Esophagus muscularis mucosa (tissue), 3 donors: ENCODE results near the gene PCP2.

Source experiments
- POLR2A ChIP-seq: fragments of 450-650 bp; IDR thresholded peaks from one replicate; pipeline ENCODE4 v1.6.1; 2017; ENCODE audit warnings: antibody characterized with exemption, moderate library complexity, mild to moderate bottlenecking, low read depth
- POLR2AphosphoS5 ChIP-seq, 2 donors: sonication (generic); formaldehyde crosslinking; IDR thresholded peaks; one replicate each; pipeline ENCODE4 v1.6.1; 2017; ENCODE audit warnings: antibody characterized with exemption in 2 of 2
- TF ChIP-seq, protein P1 (sequence below), 3 experiments: fragments of 200-600 bp in 2 of 3; fragments of 450-650 bp in 1 of 3; sonication (generic) in 2 of 3; IDR thresholded peaks; one replicate each; pipeline ENCODE4 v1.5.1; 2017 to 2019; ENCODE audit warnings: antibody characterized with exemption in 3 of 3, mild to moderate bottlenecking in 2 of 3, moderate library complexity in 1 of 3

- TF ChIP-seq, protein P1, sequence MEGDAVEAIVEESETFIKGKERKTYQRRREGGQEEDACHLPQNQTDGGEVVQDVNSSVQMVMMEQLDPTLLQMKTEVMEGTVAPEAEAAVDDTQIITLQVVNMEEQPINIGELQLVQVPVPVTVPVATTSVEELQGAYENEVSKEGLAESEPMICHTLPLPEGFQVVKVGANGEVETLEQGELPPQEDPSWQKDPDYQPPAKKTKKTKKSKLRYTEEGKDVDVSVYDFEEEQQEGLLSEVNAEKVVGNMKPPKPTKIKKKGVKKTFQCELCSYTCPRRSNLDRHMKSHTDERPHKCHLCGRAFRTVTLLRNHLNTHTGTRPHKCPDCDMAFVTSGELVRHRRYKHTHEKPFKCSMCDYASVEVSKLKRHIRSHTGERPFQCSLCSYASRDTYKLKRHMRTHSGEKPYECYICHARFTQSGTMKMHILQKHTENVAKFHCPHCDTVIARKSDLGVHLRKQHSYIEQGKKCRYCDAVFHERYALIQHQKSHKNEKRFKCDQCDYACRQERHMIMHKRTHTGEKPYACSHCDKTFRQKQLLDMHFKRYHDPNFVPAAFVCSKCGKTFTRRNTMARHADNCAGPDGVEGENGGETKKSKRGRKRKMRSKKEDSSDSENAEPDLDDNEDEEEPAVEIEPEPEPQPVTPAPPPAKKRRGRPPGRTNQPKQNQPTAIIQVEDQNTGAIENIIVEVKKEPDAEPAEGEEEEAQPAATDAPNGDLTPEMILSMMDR (IDR thresholded peaks at IDR 0.05): no peak
- TF ChIP-seq POLR2AphosphoS5 (IDR thresholded peaks at IDR 0.05) (no peak), POLR2A (no peak)
Measured at GRCh38 chr19:7628589-7629311, 4.8 kb downstream of the PCP2 start.
